DMS 273 (cell line): ENCODE data around the gene PRKAG2.
A peak's percentile ranks its signal among the peaks of the same experiment; 100 is the strongest.

ENCODE experiments used
- DNase-seq: peaks from one replicate; lab custom pipeline; 2025; ENCODE audit not compliant: unreplicated experiment; lab: John Stamatoyannopoulos, UW

PRKAG2 gene

DNA sequence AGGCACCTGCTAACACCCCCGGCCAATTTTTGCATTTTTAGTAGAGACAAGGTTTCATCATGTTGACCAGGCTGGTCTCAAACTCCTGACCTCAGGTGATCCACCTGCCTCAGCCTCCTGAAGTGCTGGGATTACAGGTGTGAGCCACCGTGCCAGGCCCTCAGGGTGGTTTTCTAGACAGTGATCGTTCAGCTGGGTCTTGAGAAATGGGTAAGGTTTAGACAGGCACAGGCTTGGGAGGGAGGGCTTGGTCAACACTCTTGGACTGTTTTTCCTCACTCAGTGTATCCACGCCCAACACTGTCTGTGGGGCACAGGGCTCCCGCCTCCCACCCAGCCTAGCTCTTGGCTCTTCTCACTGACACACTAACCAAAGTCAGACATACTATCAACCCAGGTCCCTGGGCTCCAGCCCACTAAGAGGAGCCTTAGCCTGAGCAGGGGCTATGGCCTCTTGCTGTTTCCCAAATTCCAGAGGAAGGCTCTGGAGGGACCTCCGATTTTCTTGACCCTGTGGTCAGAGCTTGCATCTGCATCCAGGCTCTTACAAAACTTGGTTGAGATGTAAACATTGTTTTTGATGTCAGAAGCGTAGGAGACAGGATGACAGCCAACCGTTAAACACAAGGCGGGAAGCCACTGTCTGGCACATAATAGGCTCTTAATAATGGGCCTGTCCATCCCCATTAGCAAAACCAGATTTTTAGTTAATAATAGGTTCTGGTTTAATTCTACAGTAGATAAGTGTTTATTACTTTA is 143.9 kb downstream of the PRKAG2 start:
- DNase-seq = no peak

DNA sequence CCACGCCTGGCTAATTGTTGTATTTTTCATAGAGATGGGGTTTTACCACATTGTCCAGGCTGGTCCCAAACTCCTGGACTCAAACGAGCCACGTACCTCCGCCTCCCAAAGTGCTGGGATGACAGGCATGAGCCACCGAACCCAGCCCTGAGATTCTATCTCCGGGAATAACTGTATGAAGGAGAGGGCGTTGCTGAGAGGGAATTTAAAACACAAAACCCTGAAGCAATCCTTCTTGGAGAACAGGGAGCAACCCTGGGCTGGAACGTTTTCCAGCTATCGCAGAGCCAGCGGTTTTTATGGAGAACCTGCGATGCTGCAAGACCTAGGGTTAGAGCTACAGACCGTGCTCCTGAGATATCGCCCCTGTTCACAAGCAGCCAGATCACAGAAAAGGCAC is 144.6 kb downstream of the PRKAG2 start:
- DNase-seq = no peak

GRCh38 chr7:151731022-151731441 is 145.9 kb downstream of the PRKAG2 start:
- DNase-seq = no peak

DNA sequence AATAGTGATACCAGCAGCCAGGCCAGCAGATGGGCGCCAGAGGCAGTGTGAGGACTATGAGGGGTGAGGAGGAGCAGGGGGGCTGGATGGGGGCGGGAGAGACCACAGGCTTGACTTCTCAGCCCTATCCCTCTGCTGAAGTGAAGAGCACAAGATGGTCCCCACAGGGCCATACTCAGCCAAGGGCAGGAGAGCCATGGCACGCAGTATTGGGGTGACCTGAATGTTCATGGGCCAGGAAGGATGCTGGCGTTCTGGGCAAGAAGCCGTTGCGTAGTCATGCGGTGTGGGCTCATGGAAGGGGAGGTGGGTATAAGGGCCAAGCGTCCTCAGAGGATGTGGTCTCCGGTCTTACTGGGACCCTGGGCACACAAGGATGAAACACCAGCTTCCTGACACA is 146.3 kb downstream of the PRKAG2 start:
- no peak for DNase-seq

DNA sequence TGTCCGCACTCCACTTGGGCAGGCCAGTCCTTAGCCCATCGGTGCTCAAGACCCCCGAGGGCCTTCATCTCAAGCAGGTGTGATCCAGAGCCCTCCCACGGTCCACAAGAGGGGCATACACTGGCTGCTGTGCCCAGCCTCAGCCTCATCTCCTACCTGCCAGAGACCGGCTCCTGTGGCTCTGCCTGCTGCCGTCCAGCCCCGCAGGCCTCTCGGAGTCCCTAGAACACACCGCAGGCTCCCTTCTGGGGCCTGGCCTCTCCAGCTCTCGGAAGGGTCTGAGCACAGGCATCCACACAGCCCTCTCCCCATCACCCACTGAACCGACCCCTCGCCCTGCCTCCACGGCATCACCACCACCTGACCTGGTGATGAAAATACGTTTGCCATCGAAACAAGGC is 147.4 kb downstream of the PRKAG2 start:
- no peak for DNase-seq

DNA sequence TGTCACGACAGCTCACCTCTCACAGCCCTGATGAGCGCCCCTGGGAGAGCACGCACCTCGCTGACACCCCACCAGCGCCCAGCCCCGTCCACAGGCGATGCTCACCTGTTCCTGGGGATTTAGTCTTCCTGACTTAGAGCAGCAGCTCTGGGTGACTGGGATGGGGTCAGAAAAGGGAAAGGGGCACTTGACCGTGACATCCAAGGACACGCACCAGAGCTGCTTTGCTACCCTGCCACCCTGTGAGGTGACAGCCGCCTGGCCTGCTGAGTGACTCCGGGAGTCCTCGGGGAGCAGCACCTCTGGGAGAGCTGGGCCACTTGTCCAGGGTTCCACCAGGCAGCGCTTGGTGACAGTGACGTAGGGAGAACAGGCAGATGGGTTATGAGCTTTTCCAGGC is 148.2 kb downstream of the PRKAG2 start:
- no peak for DNase-seq

DNA sequence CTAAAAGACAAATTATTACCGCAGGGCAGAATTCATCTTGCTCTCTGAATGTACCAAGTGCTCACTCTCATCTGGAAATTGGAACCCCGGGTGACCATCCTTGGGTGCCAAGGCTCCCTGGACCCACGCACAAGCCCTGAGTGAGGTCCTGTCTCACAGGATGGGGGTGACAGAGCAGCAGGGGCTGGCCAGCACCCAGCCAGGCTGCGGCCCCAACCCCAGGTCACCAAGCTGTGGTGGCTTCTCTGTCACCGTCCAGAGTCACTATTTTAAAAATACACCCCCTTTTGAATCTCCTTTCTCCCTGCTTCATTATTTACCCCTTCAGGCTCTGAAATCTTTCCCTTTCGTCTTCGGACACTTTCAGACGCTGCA is 148.6 kb downstream of the PRKAG2 start:
- DNase-seq = no peak

GRCh38 chr7:151727579-151728285 is 149.2 kb downstream of the PRKAG2 start:
- DNase-seq = no peak

- DNase-seq = no peak
Measured at GRCh38 chr7:151726652-151727578, 150.0 kb downstream of the PRKAG2 start.

DNA sequence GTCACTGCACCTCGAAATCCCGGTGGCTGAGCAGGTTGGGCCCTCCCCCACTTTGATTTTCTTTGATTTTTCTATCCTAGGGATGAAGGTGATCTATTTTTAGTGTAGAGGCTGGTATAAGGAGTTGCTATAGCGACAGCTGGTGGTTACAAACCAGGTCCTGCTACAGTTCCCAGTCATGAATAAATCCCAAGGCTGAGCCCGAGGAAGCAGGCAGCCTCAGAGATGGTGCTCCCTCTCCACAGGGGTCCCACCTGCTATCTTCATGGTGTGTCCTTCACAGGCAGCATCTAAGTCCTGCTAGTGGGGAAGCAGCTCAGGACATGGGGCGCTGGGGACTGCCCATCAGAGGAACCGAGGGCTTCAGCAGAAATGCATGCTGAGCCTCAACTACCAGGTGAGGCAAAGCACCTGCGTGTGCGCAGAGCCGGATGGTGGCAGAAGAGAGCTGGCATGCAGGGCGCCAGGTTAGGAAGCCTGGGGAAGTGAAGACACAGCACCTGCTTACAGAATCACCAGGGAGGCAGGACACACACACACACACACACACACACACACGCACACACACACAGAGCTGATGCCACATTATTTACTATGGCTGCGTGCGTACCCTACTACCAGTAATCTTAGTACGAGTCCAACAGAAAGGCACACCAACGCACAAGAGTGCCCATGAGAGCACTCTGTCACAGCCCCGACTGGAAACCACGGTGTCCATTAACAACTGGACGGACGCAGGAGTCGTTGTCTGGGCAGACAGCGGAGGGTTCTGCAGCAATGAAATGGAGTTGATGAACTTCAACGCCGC is 150.9 kb downstream of the PRKAG2 start:
- DNase-seq = peak; percentile 37

- no peak for DNase-seq
Measured at GRCh38 chr7:151724920-151725584, 151.9 kb downstream of the PRKAG2 start.

DNA sequence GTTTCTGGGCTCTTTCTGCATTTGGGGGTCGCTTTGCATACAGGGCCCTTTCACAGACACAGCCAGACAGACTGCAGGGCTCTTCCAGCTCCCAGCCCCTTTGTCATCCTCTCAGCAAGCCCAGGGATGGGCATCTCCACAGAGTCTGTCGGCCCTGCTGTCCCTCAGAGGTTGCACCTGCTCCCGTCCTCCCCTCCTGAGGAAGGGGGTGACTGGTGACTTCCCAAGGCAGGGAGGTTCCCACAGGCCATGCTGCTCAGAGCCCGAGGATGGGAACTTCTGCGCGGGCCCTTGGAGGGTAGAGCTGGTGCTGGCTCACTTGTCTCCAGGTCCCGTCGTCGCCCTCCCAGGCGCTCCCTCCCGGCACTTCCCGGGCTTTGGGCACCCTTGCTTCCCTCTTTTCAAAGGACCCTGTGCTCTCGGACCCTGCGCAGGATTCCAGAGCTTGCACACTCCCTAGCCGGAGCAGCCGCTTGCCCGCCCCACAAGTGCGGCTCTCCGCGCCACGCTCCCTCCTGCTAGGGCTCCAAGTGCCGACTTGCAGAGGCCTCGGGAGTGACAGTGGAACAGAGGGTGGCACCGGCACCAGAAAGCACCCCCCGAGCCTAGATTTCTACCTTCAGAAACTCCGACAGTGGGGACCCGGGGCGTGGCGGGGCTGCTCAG is 152.5 kb downstream of the PRKAG2 start:
- no peak for DNase-seq

DNA sequence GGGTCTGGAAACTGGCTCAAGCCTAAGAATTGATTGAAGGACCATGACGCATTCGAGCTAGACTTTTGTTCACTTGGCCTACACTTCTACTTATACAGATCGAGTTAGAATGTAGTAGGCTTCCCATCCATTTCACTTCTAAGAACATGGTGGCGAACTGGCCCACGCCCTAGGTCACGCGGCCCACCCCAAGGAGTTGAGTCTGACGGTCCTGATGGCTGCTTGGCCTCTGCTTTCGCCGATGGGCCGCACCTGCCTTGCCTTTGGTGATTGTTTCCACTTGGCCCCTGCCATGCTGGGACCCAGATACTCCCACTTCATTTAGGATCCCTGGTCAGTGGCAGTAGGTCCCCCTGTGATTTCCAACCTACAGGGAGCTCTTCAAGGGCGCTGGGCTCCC is 153.6 kb downstream of the PRKAG2 start:
- no peak for DNase-seq

- no peak for DNase-seq
Measured at GRCh38 chr7:151722533-151722932, 154.4 kb downstream of the PRKAG2 start.

- no peak for DNase-seq
Measured at GRCh38 chr7:151721694-151722093, 155.2 kb downstream of the PRKAG2 start.

GRCh38 chr7:151721236-151721635 is 155.7 kb downstream of the PRKAG2 start:
- DNase-seq = no peak

DNA sequence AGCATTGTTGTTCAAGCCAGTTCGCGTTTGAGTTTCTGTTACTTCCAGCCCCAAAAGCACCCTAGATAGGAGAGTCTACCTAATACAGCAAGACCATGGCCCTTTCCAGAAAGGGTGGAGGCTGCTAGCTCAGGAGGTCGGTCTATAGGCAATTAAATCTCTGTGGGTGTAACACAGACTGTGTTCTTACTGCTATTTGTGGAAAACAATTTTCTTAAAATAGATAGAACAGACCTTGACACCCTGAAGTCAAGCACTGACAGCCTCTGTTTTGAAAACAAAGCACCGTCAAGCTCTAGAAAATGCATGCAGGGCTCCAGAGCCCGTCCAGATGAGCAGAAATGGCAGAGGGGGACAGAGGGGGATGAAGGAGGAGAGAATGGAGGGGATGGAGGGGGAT is 156.6 kb downstream of the PRKAG2 start:
- no peak for DNase-seq

DNA sequence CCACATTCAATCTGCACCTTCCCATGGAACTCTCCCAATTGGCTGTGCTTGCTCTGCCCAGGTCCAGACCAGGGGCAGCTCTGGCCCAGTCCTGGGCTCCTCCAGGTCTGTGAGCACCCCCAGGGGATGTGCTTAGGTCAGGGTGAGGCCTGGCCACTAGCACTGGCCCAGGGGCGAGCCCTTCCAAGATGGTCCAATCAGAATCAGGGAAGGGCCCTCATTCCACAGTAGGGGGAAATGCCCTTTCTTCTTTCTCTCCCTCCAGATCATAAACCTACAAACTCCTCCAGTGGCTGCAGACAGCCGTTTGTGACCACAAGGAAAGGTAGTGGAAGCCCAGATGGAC is 157.0 kb downstream of the PRKAG2 start:
- DNase-seq = no peak

GRCh38 chr7:151719031-151719896 is 157.7 kb downstream of the PRKAG2 start:
- DNase-seq = no peak
